Peyer's patch (tissue), 4 donors: ENCODE data around the gene NOVA2. TPM values are rescaled to one million over a fixed set of nuclear protein-coding genes. Genes with fewer than 3 reads are reported as not detected.

Source experiments
- DNase-seq, 3 donors: peaks; one replicate each; pipeline ENCODE4 v3.0.0-alpha.2; 2017 to 2019
- H3K27ac ChIP-seq, 4 donors: fragments of 200-600 bp; sonication (generic); one replicate each; pipeline ENCODE4 v1.5.1; 2016 to 2019
- H3K27me3 ChIP-seq, 2 donors: fragments of 200-600 bp; sonication (generic); one replicate each; pipeline ENCODE4 v1.5.1; 2019
- H3K36me3 ChIP-seq, 3 donors: fragments of 200-600 bp; sonication (generic); one replicate each; pipeline ENCODE4 v1.5.1; 2016 to 2019
- H3K4me1 ChIP-seq, 4 donors: fragments of 200-600 bp; sonication (generic); one replicate each; pipeline ENCODE4 v1.5.1; 2016 to 2019
- H3K4me3 ChIP-seq, 4 donors: fragments of 200-600 bp; sonication (generic); 1 replicate in 3 of 4; 2 replicates in 1 of 4; pipeline ENCODE4 v1.5.1; 2016 to 2019; ENCODE audit warnings: mild to moderate bottlenecking in 1 of 4
- H3K9me3 ChIP-seq, 4 donors: fragments of 200-600 bp; sonication (generic); one replicate each; pipeline ENCODE4 v1.5.1; 2016 to 2019; ENCODE audit warnings: mild to moderate bottlenecking in 1 of 4
- CTCF ChIP-seq, 6 experiments: fragments of 450-650 bp in 4 of 6; fragments of 200-600 bp in 2 of 6; sonication (generic) in 1 of 6; IDR thresholded peaks; one replicate each; pipeline ENCODE4 v1.5.1; 2017 to 2019; ENCODE audit warnings: antibody characterized with exemption in 6 of 6, mild to moderate bottlenecking in 3 of 6, moderate library complexity in 1 of 6
- POLR2A ChIP-seq, 2 donors: fragments of 450-650 bp; IDR thresholded peaks; one replicate each; pipeline ENCODE4 v1.5.1; 2017; ENCODE audit warnings: antibody characterized with exemption in 2 of 2, mild to moderate bottlenecking in 2 of 2, moderate library complexity in 2 of 2
- total RNA-seq, 4 donors: library from RNA; depleted of rRNA; stranded (reverse); fragments of >200 nt; gene quantifications; one replicate each; pipeline ENCODE4 v1.1.0, GENCODE V29; 2016

Gene NOVA2
- total RNA-seq, 4 donors from 2014 or later = 0.53 to 4.1 (median 1.5) TPM

GRCh38 chr19:45895519-45895972 lies 78.1 kb downstream of the NOVA2 start:
- no peak overlapping the region for H3K27ac ChIP-seq
- no peaks in the 10 kb centered on the region for H3K4me1 ChIP-seq
- no peak for DNase-seq
- TF ChIP-seq POLR2A (IDR thresholded peaks at IDR 0.05) = no peak
- no peaks in the 10 kb centered on the region for H3K27me3 ChIP-seq
- no peaks in the 10 kb centered on the region for H3K9me3 ChIP-seq
- no peak overlapping the region for H3K4me3 ChIP-seq
- peaks cover 0 to 24% (median 0%) of the 10 kb centered on the region in 3 donors for H3K36me3 ChIP-seq

- no peaks in the 10 kb centered on the region for H3K9me3 ChIP-seq
- no peaks in the 10 kb centered on the region for H3K27me3 ChIP-seq
- H3K4me3 ChIP-seq = no peak overlapping the region
- H3K4me1 ChIP-seq = peaks cover 0 to 4% (median 2%) of the 10 kb centered on the region in 4 donors
- H3K36me3 ChIP-seq = peaks cover 0 to 5% (median 0%) of the 10 kb centered on the region in 3 donors
- TF ChIP-seq CTCF (IDR thresholded peaks at IDR 0.05) (no peak), POLR2A (IDR thresholded peaks at IDR 0.05) (no peak)
- no peak overlapping the region for H3K27ac ChIP-seq
- no peak for DNase-seq
Measured at GRCh38 chr19:45890877-45891276, 82.8 kb downstream of the NOVA2 start.

GRCh38 chr19:45889210-45889885 lies 84.3 kb downstream of the NOVA2 start:
- Histone ChIP-seq H3K4me3 (no peak overlapping the region), H3K27me3 (no peaks in the 10 kb centered on the region), H3K27ac (no peak overlapping the region), H3K36me3 (peaks cover 0 to 3% (median 0%) of the 10 kb centered on the region in 3 donors), H3K4me1 (peaks cover 4 to 15% (median 10%) of the 10 kb centered on the region in 4 donors), H3K9me3 (no peaks in the 10 kb centered on the region)
- no peak for TF ChIP-seq POLR2A (IDR thresholded peaks at IDR 0.05)
- no peak for TF ChIP-seq CTCF (IDR thresholded peaks at IDR 0.05)
- no peak for DNase-seq

- peak overlapping the region; percentile 81 to 94 (median 90) for H3K27ac ChIP-seq
- no peak for DNase-seq
- H3K9me3 ChIP-seq = no peaks in the 10 kb centered on the region
- H3K27me3 ChIP-seq = no peaks in the 10 kb centered on the region
- peaks cover 0 to 9% (median 0%) of the 10 kb centered on the region in 3 donors for H3K36me3 ChIP-seq
- peaks cover 4 to 36% (median 24%) of the 10 kb centered on the region in 4 donors for H3K4me1 ChIP-seq
- peak overlapping the region; percentile 69 to 93 (median 78) for H3K4me3 ChIP-seq
- TF ChIP-seq POLR2A (IDR thresholded peaks at IDR 0.05) = no peak
- no peak for TF ChIP-seq CTCF (IDR thresholded peaks at IDR 0.05)
Measured at GRCh38 chr19:45887200-45887710, 86.4 kb downstream of the NOVA2 start.

DNA sequence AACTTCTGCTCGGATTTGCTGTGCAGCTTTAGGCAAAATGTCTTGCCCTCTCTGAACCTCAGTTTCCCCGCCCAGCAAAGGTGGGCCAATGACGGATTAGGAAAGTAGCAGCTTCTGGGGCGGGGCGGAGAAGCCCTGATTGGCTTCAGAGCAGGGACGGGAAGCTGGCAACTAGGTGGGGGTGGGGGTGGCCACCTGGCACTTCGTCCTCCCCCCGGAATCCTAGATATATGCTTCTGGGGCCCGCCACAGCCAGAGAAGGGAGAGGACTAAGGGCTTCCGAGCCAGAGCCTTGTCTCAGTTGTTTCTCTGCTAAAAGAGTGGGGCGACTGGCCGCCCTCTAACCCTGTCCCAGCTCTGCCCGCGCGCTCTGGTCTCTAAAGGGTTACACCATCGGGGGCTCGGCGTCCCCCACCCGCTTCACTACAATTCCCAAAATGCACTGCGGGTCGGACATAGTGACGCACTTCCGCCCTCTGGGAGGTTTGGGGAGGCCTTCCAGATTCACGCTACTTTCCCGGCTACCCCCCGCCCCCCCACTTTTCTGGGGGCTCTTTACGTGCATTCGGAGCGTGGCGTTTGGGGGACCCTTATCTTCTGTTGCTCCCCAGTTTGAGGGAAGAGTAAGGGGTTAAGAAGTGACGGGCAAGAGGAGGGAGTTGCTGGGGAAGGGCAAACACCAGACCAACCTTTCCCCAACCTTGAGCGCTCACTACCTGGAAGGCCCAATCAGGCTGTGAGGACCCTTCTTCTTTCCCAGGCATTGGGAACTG lies 87.1 kb downstream of the NOVA2 start:
- Histone ChIP-seq H3K27ac (peak overlapping the region; percentile 81 to 94 (median 90)), H3K27me3 (no peaks in the 10 kb centered on the region), H3K36me3 (peaks cover 0 to 9% (median 0%) of the 10 kb centered on the region in 3 donors), H3K9me3 (no peaks in the 10 kb centered on the region), H3K4me1 (peaks cover 4 to 40% (median 24%) of the 10 kb centered on the region in 4 donors), H3K4me3 (peak overlapping the region; percentile 69 to 93 (median 78))
- TF ChIP-seq CTCF (IDR thresholded peaks at IDR 0.05) (peak in 1 of 6 experiments; percentile 10), POLR2A (IDR thresholded peaks at IDR 0.05) (peak in 1 of 2 donors; percentile 56)
- peak; percentile 88 to 95 (median 92) for DNase-seq
